ENCODE measurements around the gene GABRP.
"Not testable (repeated sequence)": the region's sequence is repeated elsewhere in the genome, so short reads cannot be mapped to it uniquely, and the experiment has no call there.

Gene GABRP

GRCh38 chr5:170783498-170784247 is at the start of gene GABRP:
TSS of gene GABRP (plus strand) at chr5:170783725. CDS start at chr5:170788616, 4,891 bp downstream.
- DNase-seq (ENCODE audit: low spot score) = no peak

GRCh38 chr5:170736966-170737365 is 46.6 kb upstream of the GABRP start:
- no peak for DNase-seq (ENCODE audit: low spot score)

- DNase-seq (ENCODE audit: low spot score) = no peak
Observed at GRCh38 chr5:170737591-170737990, 45.9 kb upstream of the GABRP start.

- no peak for DNase-seq (ENCODE audit: low spot score)
Observed at GRCh38 chr5:170738840-170739239, 44.7 kb upstream of the GABRP start.

- no peak for DNase-seq (ENCODE audit: low spot score)
Observed at GRCh38 chr5:170739446-170739845, 44.1 kb upstream of the GABRP start.

GRCh38 chr5:170740551-170741205 is 42.8 kb upstream of the GABRP start:
- DNase-seq (ENCODE audit: low spot score) = no peak

GRCh38 chr5:170741801-170742200 is 41.7 kb upstream of the GABRP start:
- DNase-seq (ENCODE audit: low spot score) = no peak

- DNase-seq (ENCODE audit: low spot score) = no peak
Observed at GRCh38 chr5:170743876-170744212, 39.7 kb upstream of the GABRP start.

- DNase-seq (ENCODE audit: low spot score) = no peak
Observed at GRCh38 chr5:170745481-170746071, 37.9 kb upstream of the GABRP start.

GRCh38 chr5:170746075-170746960 is 37.2 kb upstream of the GABRP start:
- DNase-seq (ENCODE audit: low spot score) = no peak

- DNase-seq (ENCODE audit: low spot score) = no peak
Observed at GRCh38 chr5:170746961-170747340, 36.6 kb upstream of the GABRP start.

- DNase-seq (ENCODE audit: low spot score) = no peak
Observed at GRCh38 chr5:170747357-170747756, 36.2 kb upstream of the GABRP start.

GRCh38 chr5:170747851-170748250 is 35.7 kb upstream of the GABRP start:
- DNase-seq (ENCODE audit: low spot score) = no peak

- DNase-seq (ENCODE audit: low spot score) = no peak
Observed at GRCh38 chr5:170748951-170749471, 34.5 kb upstream of the GABRP start.

- DNase-seq (ENCODE audit: low spot score) = no peak
Observed at GRCh38 chr5:170749911-170750431, 33.6 kb upstream of the GABRP start.

- no peak for DNase-seq (ENCODE audit: low spot score)
Observed at GRCh38 chr5:170750791-170751190, 32.7 kb upstream of the GABRP start.

- no peak for DNase-seq (ENCODE audit: low spot score)
Observed at GRCh38 chr5:170751631-170752030, 31.9 kb upstream of the GABRP start.

GRCh38 chr5:170752257-170753215 is 31.0 kb upstream of the GABRP start:
- DNase-seq (ENCODE audit: low spot score) = no peak

- no peak for DNase-seq (ENCODE audit: low spot score)
Observed at GRCh38 chr5:170753311-170753710, 30.2 kb upstream of the GABRP start.

- DNase-seq (ENCODE audit: low spot score) = not testable (repeated sequence)
Observed at GRCh38 chr5:170754508-170754907, 29.0 kb upstream of the GABRP start.

All from AG08396 (cell line).